Adrenal gland (tissue), 12 donors: Measurements from ENCODE around the gene CPEB1. TPM values are rescaled to one million over a fixed set of nuclear protein-coding genes. Genes with fewer than 3 reads are reported as not detected.
"Not testable (repeated sequence)": the region's sequence is repeated elsewhere in the genome, so short reads cannot be mapped to it uniquely, and the experiment has no call there.

Experiments
- DNase-seq, 7 donors: peaks; one replicate each; pipeline ENCODE4 v3.0.0-alpha.2; 2019 to 2020
- H3K27ac ChIP-seq, 5 donors: fragments of 200-600 bp; sonication (generic) in 4 of 5; 1 replicate in 3 of 5; 2 replicates in 2 of 5; pipeline versions ENCODE4 v1.5.1 to v1.8.0; 2016 to 2020; ENCODE audit warnings: mild to moderate bottlenecking in 1 of 5
- H3K27me3 ChIP-seq: fragments of 200-600 bp; 2 replicates; pipeline ENCODE4 v1.8.0; 2021
- H3K36me3 ChIP-seq, 2 donors: fragments of 200-600 bp; replicated peaks in 1 of 2; 1 replicate in 1 of 2; 2 replicates in 1 of 2; pipeline versions ENCODE4 v1.5.1 to v1.8.0; 2018 to 2022
- H3K4me1 ChIP-seq, 2 donors: fragments of 200-600 bp; replicated peaks in 1 of 2; 1 replicate in 1 of 2; 2 replicates in 1 of 2; pipeline versions ENCODE4 v1.5.1 to v1.8.0; 2018 to 2021
- H3K4me3 ChIP-seq, 4 donors: fragments of 200-600 bp; sonication (generic) in 3 of 4; one replicate each; pipeline ENCODE4 v1.5.1; 2016 to 2018
- H3K9me3 ChIP-seq, 3 donors: fragments of 200-600 bp; sonication (generic) in 1 of 3; replicated peaks in 1 of 3; 1 replicate in 2 of 3; 2 replicates in 1 of 3; pipeline versions ENCODE4 v1.5.1 to v1.8.0; 2016 to 2021
- intact Hi-C, 2 donors: fragments of 100-400 bp; cut with DNase I; formaldehyde crosslinking; loops; one replicate each; pipeline versions ENCODE4 v1.14.1 to v1.15.0; 2022 to 2023
- polyA plus RNA-seq, 3 donors: library from polyadenylated mRNA; stranded (reverse); fragments of 200-250 nt in 2 of 3; fragments of 350-450 nt in 1 of 3; fragmentation: Illumina TruSeq in 1 of 3; extraction: RNeasy Lipid Tissue Mini Kit (QIAGEN cat#74804) in 1 of 3; gene quantifications; one replicate each; pipeline ENCODE4 v1.2.3, GENCODE V29; 2013 to 2014
- total RNA-seq, 9 donors: library from RNA; depleted of rRNA in 4 of 9; stranded (reverse); fragments of >200 nt in 4 of 9; fragments of 120-200 nt in 1 of 9; fragmentation: NEBNext Ultra II Directional in 1 of 9; extraction: Animal tissue kit (Norgen Biotek cat#: 25700) in 1 of 9; gene quantifications; one replicate each; pipeline versions ENCODE4 v1.1.0 to v1.2.4, GENCODE V29; 2013 to 2023
- donor health status: healthy with polysubstance abuse.
- donor health status: Bipolar disorder and iron deficiency.
- donor health status: DM: yes; HTN: yes; CAD: no.
- donor health status: DM: no; HTN: no; CAD: no.
- donor health status: DM: no; HTN: no; CAD: no.
- donor health status: DM: yes; HTN: yes; CAD: no.

CPEB1 gene
- total and polyA plus RNA-seq, 12 donors = 1.5 to 11.6 (median 6.0) TPM

DNA sequence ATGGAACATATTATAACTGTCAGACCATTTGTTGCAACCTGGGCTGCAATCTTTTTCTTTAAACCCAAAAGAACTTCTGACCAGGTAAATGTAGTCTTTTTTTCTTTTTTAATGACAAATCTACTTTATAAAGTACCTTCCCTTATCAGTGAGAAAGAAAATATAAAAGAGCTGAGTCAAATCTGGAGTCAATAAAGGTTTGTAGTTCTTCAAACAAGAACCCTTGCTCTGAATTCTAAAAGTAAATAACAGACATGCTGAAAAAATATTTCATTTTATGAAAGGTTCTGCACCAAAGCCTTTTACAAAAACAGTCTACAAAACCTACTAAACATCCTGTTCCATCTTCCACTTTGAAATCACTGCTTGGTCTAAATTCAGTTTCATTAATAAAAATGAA, 149.2 kb downstream of the CPEB1 start:
- H3K27ac ChIP-seq, H3K9me3 ChIP-seq, intact Hi-C loops: not testable (repeated sequence)

More for the DNA sequence above, 149.2 kb downstream of the CPEB1 start:
- H3K36me3 ChIP-seq, H3K27me3 ChIP-seq, DNase-seq, H3K4me3 ChIP-seq, H3K4me1 ChIP-seq: not testable (repeated sequence)

Other genes with a start within 250 kb of the CPEB1 start
- gene GOLGA6L9, start 217.5 kb downstream of the CPEB1 start, total RNA-seq = 1 to 10 TPM in 6 of 9 donors, under 1 TPM in 3; 0.48 to 3.1 (median 1.5) TPM
- gene GOLGA6L9, start 217.5 kb downstream of the CPEB1 start, polyA plus RNA-seq = 10 to 100 TPM in 1 of 3 donors, 1 to 10 TPM in 2; 1.2 to 40.5 (median 6.5) TPM
- 1,000 to 10,000 TPM; 1,210 to 3,062 (median 1,354) TPM for gene RPS17, start 106.9 kb downstream of the CPEB1 start, total RNA-seq
- gene RPS17, start 106.9 kb downstream of the CPEB1 start, polyA plus RNA-seq = 1,000 to 10,000 TPM; 2,161 to 2,863 (median 2,568) TPM
- 1 to 10 TPM in 8 of 9 donors, under 1 TPM in 1; 0.54 to 7.7 (median 3.2) TPM for gene AP3B2, start 62.5 kb upstream of the CPEB1 start, total RNA-seq
- 10 to 100 TPM; 10.8 to 28.9 (median 18.2) TPM for gene AP3B2, start 62.5 kb upstream of the CPEB1 start, polyA plus RNA-seq
- gene FSD2, start 158.7 kb upstream of the CPEB1 start, total RNA-seq = under 1 TPM in 1 of 9 donors, not detected in 8; 0.06 TPM
- under 1 TPM in 1 of 3 donors, not detected in 2; 0.03 TPM for gene FSD2, start 158.7 kb upstream of the CPEB1 start, polyA plus RNA-seq
- gene WHAMM, start 162.3 kb upstream of the CPEB1 start, total RNA-seq = 1 to 10 TPM; 3.7 to 10.0 (median 8.7) TPM
- gene WHAMM, start 162.3 kb upstream of the CPEB1 start, polyA plus RNA-seq = 1 to 10 TPM; 4.5 to 6.8 (median 5.0) TPM